Stimulated activated CD8-positive, alpha-beta memory T cell treated with anti-CD3 and anti-CD28 coated beads, Interleukin-15, amount 100 ng/mL, for 1 hour (primary cell): ENCODE results near the gene TMEM43.

ENCODE experiments used
- DNase-seq: peaks from one replicate; pipeline ENCODE4 v3.0.0-alpha.2; 2020; ENCODE audit warnings: low read depth

Gene TMEM43

DNA sequence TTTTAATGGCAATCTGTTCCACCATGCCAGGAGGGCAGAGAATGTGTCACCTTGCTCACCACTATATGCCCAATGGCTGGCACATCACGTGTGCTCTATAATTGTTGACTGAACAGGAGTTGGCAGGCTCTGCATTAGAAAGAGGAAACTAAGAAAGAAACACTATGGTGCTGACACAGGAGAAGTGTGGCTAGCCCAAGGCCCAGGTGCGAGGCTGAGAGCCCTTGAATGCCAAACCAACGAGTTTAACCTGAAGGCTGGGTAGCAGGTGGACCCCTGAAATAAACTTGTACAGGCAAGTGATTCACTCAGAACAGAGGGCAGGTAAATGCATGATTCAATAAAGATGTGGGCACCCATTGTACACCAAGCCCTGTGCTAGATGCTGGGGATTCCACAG lies 2.6 kb upstream of the TMEM43 start:
- DNase-seq = no peak

GRCh38 chr3:14123308-14124222 lies 1.3 kb upstream of the TMEM43 start:
- no peak for DNase-seq

DNA sequence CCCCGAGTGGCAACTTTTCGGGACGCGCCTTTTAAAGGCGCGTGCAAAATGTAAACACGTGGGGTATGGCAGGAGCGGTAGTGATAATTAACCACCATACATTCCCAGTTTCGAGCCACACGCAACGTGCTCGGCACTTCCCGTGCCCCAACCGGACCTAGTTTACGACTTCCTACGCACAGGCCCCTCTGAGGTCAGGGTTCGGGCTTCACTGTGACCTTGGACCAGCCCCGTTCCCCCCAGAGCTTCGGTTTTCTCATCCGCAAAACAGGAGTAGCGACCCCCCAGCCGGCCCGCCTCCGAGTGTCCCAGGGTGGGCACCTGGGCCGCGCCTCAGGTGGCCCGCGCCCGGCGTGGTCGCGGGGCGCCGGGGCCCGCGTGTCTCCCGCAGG lies 633 bp upstream of the TMEM43 start:
- DNase-seq = no peak

- no peak for DNase-seq
These were observed 553 bp downstream of the TMEM43 start for GRCh38 chr3:14125193-14126016.

- no peak for DNase-seq
These were observed 1.4 kb downstream of the TMEM43 start for GRCh38 chr3:14126017-14126886.

DNA sequence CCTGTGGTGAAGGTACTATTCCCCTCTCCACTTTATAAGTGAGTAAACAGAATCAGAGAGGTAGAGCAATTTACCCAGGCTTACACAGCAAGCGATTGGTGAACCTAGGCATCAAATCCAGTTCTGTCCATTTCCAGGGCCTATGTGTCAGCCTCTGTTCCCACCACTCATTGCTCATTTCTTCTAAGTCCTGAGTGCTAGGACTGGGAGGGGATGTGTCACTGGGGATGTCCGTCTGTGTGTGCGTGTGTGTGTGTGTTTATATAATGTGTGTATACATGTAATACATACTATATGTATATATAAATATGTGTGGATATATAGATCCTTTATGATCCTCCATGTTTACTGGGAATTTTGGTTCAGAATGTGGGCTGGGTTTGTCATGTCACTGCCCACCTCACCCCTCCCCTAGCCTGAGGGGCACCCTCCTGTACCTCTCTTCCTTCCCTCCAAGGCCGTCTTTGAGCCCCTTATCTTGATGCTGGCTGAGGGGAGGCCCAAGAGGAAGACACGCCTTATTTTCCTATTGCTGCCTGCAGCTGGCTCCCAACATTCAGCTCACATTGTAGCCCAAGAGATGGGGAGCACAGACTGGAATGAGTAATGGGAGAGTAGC lies 2.1 kb downstream of the TMEM43 start:
- DNase-seq = no peak

GRCh38 chr3:14127516-14128161 lies 2.8 kb downstream of the TMEM43 start:
- no peak for DNase-seq

- DNase-seq = no peak
These were observed 3.9 kb downstream of the TMEM43 start for GRCh38 chr3:14128724-14129123.

DNA sequence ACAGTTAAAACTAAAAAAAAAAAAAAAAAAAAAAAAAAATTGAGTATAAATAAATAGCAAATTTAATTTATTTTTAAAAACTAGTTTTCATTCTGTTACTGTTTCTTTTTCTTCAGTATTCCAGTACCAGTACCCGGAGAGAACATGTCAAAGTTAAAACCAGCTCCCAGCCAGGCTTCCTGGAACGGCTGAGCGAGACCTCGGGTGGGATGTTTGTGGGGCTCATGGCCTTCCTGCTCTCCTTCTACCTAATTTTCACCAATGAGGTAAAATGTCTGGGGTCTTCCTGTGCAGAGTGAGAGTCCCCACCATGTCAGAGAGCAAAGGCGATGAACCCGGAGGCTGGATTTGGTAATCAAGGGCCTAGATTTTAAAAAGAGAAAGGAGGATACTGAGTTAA lies 4.4 kb downstream of the TMEM43 start:
- DNase-seq = no peak

- DNase-seq = no peak
These were observed 5.4 kb downstream of the TMEM43 start for GRCh38 chr3:14130230-14130629.

DNA sequence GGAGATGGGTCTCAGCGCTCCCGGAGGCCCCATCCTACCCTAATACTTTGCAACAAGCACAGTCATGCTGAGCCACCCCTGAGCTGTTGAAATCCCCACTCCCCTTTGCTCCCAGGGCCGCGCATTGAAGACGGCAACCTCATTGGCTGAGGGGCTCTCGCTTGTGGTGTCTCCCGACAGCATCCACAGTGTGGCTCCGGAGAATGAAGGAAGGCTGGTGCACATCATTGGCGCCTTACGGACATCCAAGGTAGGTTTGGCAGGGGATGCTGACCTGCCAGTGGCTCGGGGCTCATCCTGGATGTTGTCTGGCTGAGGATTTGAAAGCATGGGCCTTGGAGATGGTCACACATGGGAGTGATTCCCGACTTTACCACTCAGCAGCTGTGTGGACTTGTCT lies 5.9 kb downstream of the TMEM43 start:
- DNase-seq = no peak

DNA sequence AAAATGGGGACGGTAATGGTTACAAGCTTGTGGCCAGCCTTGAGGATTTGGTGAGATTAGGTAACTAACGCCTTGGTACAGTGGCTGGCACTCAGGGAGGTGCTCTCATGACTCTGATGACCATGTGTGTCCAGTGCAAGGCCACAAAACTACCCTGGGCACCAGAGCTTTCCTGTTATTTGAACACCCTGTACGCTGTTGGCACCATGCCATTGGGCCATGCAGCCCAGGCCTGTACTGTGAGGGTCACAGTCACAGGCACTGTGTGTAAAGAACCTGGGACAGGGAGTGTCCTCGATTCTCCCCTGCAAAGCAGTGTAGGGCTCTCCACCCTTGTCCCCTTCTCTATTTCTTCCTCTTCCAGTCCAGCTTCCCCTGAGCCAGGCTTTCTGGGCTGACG lies 6.3 kb downstream of the TMEM43 start:
- no peak for DNase-seq

DNA sequence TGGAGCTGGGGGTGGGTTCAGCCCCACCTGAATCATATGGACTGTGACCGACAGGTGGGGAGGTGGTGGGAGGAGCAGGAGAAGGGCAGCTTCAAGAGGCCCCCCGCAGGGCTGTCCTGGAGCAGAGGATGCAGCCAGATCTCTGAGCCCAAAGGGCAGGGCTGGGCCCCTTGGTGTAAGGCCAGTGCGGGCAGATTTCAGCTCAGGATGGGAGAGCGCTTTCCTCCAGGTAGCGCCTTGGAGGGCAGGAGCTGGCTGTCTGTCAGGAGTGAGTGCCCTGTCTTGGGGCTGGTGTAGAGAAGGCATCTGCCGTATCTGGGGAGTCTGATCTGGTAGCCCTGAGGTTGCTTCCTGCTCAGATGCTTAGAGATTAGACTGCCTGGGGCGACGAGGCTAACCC lies 7.3 kb downstream of the TMEM43 start:
- DNase-seq = no peak

GRCh38 chr3:14132689-14133088 lies 7.8 kb downstream of the TMEM43 start:
- DNase-seq = no peak

DNA sequence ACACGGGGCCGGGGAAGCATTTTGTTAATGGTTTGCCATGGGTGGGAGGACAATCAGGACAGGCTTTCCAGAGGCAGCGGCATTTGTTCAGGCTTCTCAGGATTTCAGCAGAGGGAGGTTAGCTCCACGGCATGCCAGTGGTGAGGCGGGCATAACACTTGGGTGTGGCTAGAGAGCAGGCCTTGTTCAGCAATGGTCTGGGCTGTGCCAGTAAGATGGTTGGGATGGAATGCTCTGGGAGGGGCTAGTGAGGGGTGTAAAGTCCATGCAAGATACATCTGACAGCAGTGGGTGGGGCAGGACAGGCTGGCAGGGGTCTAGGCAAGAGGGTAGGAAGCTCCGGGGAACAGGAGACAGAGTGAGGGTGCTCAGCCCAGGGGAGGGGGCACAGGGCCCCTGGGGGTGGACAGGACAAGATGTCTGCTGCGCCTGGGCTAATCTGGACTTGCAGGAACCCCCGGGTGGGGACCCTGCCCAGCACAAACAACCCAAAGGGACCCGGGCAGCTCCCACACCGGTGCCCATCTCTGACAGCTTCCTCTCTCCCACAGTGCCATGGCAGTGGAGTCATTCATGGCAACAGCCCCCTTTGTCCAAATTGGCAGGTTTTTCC lies 8.4 kb downstream of the TMEM43 start:
- DNase-seq = no peak

DNA sequence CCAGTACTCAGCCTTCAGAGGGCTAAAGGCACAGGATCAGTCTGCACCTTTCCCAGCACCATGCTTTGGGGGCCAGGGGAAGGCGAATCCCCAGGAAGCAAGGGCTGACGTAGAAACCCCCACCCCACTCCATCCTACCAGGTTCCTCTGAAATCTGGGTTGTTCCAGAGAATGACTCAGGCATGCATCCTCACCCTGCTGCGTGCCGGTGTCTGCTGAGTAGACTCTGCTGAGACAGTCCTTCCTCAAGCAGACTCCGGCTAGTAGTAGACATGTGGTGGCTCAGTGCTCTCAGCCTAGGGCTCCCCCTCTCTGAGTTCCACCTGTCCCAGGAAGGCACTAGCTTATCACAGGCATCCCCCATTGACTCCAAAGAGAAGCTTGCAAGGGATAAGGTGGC lies 9.0 kb downstream of the TMEM43 start:
- no peak for DNase-seq

DNA sequence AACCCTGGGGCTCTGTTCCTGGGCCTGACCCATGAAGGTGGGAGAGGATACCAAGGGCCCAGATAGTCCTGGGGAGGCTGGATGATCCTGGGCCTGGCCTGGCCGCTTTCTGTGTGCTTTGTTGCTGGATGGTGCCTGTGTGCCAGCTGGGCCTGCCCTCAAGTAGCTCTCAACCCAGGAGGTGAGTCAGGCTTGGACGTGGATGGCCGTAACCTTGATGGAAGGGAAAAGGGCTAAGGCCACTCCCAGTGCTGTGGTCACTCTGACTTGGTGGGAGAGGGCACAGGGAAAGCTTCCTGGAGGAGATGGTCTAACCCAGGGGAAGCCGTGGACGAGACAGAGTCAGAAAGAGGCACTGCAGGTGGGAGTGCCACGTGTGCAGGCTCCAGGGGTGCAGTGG lies 9.4 kb downstream of the TMEM43 start:
- no peak for DNase-seq

GRCh38 chr3:14135581-14135980 lies 10.7 kb downstream of the TMEM43 start:
- DNase-seq = no peak

DNA sequence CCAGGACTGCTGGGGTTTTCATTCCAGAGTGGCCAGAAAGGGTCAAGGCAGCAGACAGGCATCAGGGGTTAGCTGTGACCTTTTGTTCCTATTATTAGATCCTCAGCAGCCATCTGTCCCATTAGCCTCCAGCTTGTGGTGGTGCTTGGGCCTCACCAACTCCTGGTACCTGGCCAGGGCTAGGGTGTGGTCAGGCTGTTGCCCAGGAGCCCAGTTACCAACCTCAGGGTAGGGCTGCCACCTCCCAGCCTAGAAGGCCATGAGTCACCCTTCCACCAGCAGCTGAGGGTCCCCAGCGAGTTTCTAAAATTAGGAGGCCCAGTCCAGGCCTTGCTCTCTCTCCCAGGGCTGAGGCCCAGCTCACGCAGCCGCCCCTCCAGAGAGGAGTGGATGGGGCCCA lies 12.2 kb downstream of the TMEM43 start:
- DNase-seq = no peak

DNA sequence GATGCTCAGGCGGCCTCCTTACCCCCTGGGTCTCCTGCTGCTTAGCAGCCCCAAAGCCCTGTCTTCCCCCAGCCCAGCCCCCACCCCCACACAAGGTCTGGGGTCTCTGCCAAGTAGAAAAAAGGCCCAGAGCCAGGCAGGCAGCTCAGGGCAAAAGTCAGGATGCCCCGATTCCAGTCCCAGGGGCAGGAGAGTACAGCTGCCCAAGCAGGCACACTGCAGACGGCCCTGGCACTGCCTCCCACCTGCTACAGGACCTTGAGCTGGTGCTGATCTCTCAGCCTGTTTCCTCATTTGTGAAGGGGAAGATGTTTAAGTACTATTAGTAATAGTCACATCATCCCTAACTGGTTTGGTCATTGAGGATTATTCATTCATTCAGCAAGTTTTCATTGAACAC lies 12.6 kb downstream of the TMEM43 start:
- DNase-seq = no peak
